PC-9 (cell line): ENCODE measurements around the gene FSIP1. TPM values are rescaled to one million over a fixed set of nuclear protein-coding genes. Genes with fewer than 3 reads are reported as not detected.

Experiments
- BruUV-seq: library from RNA; stranded (reverse); fragments of 400-500 nt; replicated peaks from 2 replicates; lab custom pipeline; 2021; lab: Mats Ljungman, UMichigan
- CTCF ChIA-PET: fragments of 300-600 bp; sonication (Branson Sonifier 250); formaldehyde crosslinking; loops from one replicate; lab custom pipeline; 2022; ENCODE audit warnings: antibody characterized with exemption; lab: Charles Lee
- POLR2A ChIA-PET: fragments of 300-600 bp; sonication (Branson Sonifier 250); formaldehyde crosslinking; loops from one replicate; lab custom pipeline; 2022; ENCODE audit warnings: antibody characterized with exemption; ENCODE audit not compliant: unreplicated experiment; lab: Charles Lee
- DNase-seq, 2 experiments: peaks; one replicate each; pipeline versions ENCODE4 v3.0.0 to v3.0.0-alpha.2; 2015 to 2022; ENCODE audit warnings: mixed read lengths in 1 of 2
- H2AFZ ChIP-seq: fragments of 200-600 bp; sonication (generic); 2 replicates; pipeline ENCODE4 v1.8.1; 2017; ENCODE audit warnings: antibody characterized with exemption
- H3F3A ChIP-seq: fragments of 200-600 bp; sonication (generic); 2 replicates; pipeline ENCODE4 v1.8.1; 2017; ENCODE audit warnings: antibody characterized with exemption, mild to moderate bottlenecking, low read depth; ENCODE audit not compliant: insufficient read depth
- H3K27ac ChIP-seq: fragments of 200-600 bp; sonication (generic); 2 replicates; pipeline ENCODE4 v1.6.1; 2016; ENCODE audit warnings: mixed run types
- H3K27me3 ChIP-seq: fragments of 200-600 bp; sonication (generic); 2 replicates; pipeline ENCODE4 v1.6.1; 2016; ENCODE audit warnings: low read depth, mixed run types; ENCODE audit not compliant: insufficient read depth
- H3K36me3 ChIP-seq: fragments of 200-600 bp; sonication (generic); 2 replicates; pipeline ENCODE4 v1.6.1; 2016; ENCODE audit warnings: low read depth, mixed run types
- H3K4me1 ChIP-seq: fragments of 200-600 bp; sonication (generic); replicated peaks from 2 replicates; pipeline ENCODE4 v1.6.1; 2016; ENCODE audit warnings: mixed run types; ENCODE audit not compliant: insufficient read depth
- H3K4me2 ChIP-seq: fragments of 200-600 bp; sonication (generic); 2 replicates; pipeline ENCODE4 v1.6.1; 2017; ENCODE audit warnings: mixed run types
- H3K4me3 ChIP-seq: fragments of 200-600 bp; sonication (generic); 2 replicates; pipeline ENCODE4 v1.6.1; 2016; ENCODE audit warnings: mixed run types
- H3K79me2 ChIP-seq: fragments of 200-600 bp; sonication (generic); 2 replicates; pipeline ENCODE4 v1.6.1; 2017; ENCODE audit warnings: low read depth, mixed run types
- H3K9me2 ChIP-seq: fragments of 200-600 bp; sonication (generic); 2 replicates; pipeline ENCODE4 v1.8.1; 2017; ENCODE audit warnings: mild to moderate bottlenecking; ENCODE audit not compliant: insufficient read depth
- H3K9me3 ChIP-seq: fragments of 200-600 bp; sonication (generic); 2 replicates; pipeline ENCODE4 v1.8.1; 2016; ENCODE audit warnings: low read depth; ENCODE audit not compliant: insufficient read depth
- H4K20me1 ChIP-seq: fragments of 200-600 bp; sonication (generic); 2 replicates; pipeline ENCODE4 v1.8.1; 2017; ENCODE audit not compliant: insufficient read depth
- CTCF ChIP-seq: fragments of 200-600 bp; sonication (generic); conservative IDR thresholded peaks from 2 replicates; pipeline ENCODE4 v1.6.1; 2017; ENCODE audit warnings: mixed run types, antibody characterized with exemption, mild to moderate bottlenecking, moderate library complexity
- EZH2 ChIP-seq: fragments of 200-600 bp; sonication (generic); IDR thresholded peaks from 2 replicates; pipeline ENCODE4 v1.8.0; 2017; ENCODE audit warnings: antibody characterized with exemption, low read depth
- intact Hi-C: fragments of 100-400 bp; cut with micrococcal nuclease; formaldehyde crosslinking; loops from one replicate; pipeline ENCODE4 v1.10.0; 2022; ENCODE audit not compliant: unreplicated experiment
- total RNA-seq: library from RNA; stranded (reverse); gene quantifications from 2 replicates; pipeline ENCODE4 v1.2.3, GENCODE V29; 2021

Gene FSIP1
- total RNA-seq, 1 experiment from 2014 or later: 1.2 TPM

GRCh38 chr15:39621210-39621609 is 161.4 kb downstream of the FSIP1 start:
- Histone ChIP-seq H3K27me3 (no peaks in the 10 kb centered on the region), H3K4me3 (no peak overlapping the region), H3K4me2 (no peak overlapping the region), H3K4me1 (peaks cover 12% of the 10 kb centered on the region), H3K79me2 (no peaks in the 10 kb centered on the region), H3K9me2 (no peaks in the 10 kb centered on the region), H3F3A (peaks cover 4% of the 10 kb centered on the region; the same call in 1 of the 2 replicates), H3K36me3 (no peaks in the 10 kb centered on the region), H4K20me1 (no peaks in the 10 kb centered on the region), H2AFZ (no peak overlapping the region), H3K27ac (no peak overlapping the region), H3K9me3 (no peaks in the 10 kb centered on the region)
- CTCF ChIA-PET: no interaction called here
- TF ChIP-seq EZH2 (no peak), CTCF (no peak)
- intact Hi-C loops: no loop called here
- DNase-seq: no peak
- no TSS peak for BruUV-seq
- POLR2A ChIA-PET: no interaction called here

GRCh38 chr15:39618063-39618823 is 164.4 kb downstream of the FSIP1 start:
- no peak overlapping the region for H3K4me2 ChIP-seq
- no peaks in the 10 kb centered on the region for H3K4me1 ChIP-seq
- ChIA-PET POLR2A (no interaction called here), CTCF (no interaction called here)
- TF ChIP-seq EZH2: no peak
- no peak for TF ChIP-seq CTCF
- no TSS peak for BruUV-seq
- H3K79me2 ChIP-seq: no peaks in the 10 kb centered on the region
- H3K4me3 ChIP-seq: no peak overlapping the region
- no peak for DNase-seq
- H2AFZ ChIP-seq: no peak overlapping the region
- intact Hi-C loops: no loop called here
- no peaks in the 10 kb centered on the region for H3K36me3 ChIP-seq
- H3K9me3 ChIP-seq: no peaks in the 10 kb centered on the region
- H3F3A ChIP-seq: no peaks in the 10 kb centered on the region
- H3K9me2 ChIP-seq: no peaks in the 10 kb centered on the region
- H4K20me1 ChIP-seq: no peaks in the 10 kb centered on the region
- H3K27me3 ChIP-seq: no peaks in the 10 kb centered on the region
- no peak overlapping the region for H3K27ac ChIP-seq

- Histone ChIP-seq H3K4me2 (no peak overlapping the region), H3K79me2 (no peaks in the 10 kb centered on the region), H3K9me3 (0 out of 2 replicates have a peak, but pooled peaks cover 7% of the 10 kb centered on the region), H3K9me2 (no peaks in the 10 kb centered on the region), H3K27ac (no peak overlapping the region), H4K20me1 (no peaks in the 10 kb centered on the region), H3K27me3 (no peaks in the 10 kb centered on the region), H2AFZ (no peak overlapping the region), H3K4me3 (no peak overlapping the region), H3F3A (no peaks in the 10 kb centered on the region), H3K36me3 (no peaks in the 10 kb centered on the region), H3K4me1 (no peaks in the 10 kb centered on the region)
- ChIA-PET CTCF (no interaction called here), POLR2A (no interaction called here)
- no TSS peak for BruUV-seq
- TF ChIP-seq EZH2: no peak
- no peak for TF ChIP-seq CTCF
- intact Hi-C loops: no loop called here
- DNase-seq: no peak
Measured at GRCh38 chr15:39616731-39617455, 165.7 kb downstream of the FSIP1 start.
